ENCODE measurements around the gene PDCD2L.

The PDCD2L gene

DNA sequence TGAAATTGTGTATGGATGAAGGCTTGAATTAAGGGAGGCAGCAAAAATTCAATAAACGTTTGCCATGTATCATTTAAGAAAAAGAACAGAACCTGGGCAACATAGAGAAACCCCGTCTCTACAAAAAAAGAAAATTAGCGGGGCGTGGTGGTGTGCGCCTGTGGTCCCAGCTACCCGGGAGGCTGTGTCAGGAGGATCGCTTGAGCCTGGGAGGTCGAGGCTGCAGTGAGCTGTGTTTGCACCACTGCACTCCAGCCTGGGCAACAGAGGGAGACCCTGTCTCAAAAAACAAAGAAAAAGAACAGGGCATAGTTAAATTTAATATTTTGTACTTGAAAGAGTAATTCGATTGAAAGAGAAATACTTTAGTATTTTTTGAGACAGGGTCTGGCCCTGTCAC, 25.4 kb downstream of the PDCD2L start:
- TF ChIP-seq CTCF (IDR thresholded peaks at IDR 0.05; ENCODE audit: low read depth, low read length) (no peak), MAX (IDR thresholded peaks at IDR 0.05; ENCODE audit: low read depth, low read length) (no peak), POLR2A (IDR thresholded peaks at IDR 0.05; ENCODE audit: extremely low read depth, insufficient read length) (no peak)
- peak overlapping the region; percentile 95 for H3K4me3 ChIP-seq (ENCODE audit: low read depth, low read length)
- no peak for DNase-seq (ENCODE audit: low read depth)

DNA sequence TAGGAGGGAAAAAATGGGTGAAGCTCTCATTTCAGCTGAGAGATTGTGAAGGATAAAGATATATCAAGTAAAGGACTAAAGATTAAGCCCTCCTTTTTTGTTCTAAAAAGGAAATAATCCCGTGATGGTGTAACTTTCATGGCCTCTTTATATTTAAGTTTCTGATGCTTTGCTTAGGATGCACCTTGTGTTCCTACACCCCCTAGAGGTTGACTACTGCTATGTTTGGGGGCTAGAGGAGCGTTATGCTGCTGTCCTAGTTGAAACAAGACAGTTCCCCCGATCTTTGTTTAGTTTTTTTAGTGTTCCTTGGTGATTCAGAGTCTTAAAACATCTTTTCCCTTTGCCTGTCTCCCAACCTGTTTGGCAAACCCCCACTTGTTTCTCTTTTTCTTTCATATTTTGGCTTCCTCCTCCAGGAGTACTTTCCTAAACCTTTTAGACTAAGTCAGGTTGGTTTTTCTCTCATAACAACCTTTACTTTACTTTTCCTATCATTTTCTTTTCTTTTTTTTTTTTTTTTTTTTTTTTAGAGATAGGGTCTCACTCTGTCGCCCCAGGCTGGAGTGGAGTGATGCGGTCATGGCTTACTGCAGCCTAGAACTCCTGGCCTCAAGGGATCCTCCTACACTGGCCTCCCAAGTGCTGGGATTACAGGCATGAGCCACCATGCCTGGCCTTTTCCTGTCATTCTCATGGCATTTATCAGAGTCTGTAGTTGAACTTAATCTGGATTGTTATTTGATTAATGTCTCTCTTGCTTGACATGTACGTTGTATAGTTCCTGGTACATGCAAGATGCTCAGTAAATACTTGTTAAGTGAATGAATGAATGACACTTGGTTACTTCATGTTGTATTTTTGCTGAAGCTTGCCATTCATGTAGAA, 26.8 kb downstream of the PDCD2L start:
- peak; percentile 68 for DNase-seq (ENCODE audit: low read depth)
- H3K4me3 ChIP-seq (ENCODE audit: low read depth, low read length), result peak overlapping the region; percentile 95
- no peak for TF ChIP-seq MYC (IDR thresholded peaks at IDR 0.05; ENCODE audit: low read depth, low read length)
- TF ChIP-seq POLR2A (IDR thresholded peaks at IDR 0.05; ENCODE audit: extremely low read depth, insufficient read length), result no peak
- no peak for TF ChIP-seq MAX (IDR thresholded peaks at IDR 0.05; ENCODE audit: low read depth, low read length)
- TF ChIP-seq CTCF (IDR thresholded peaks at IDR 0.05; ENCODE audit: low read depth, low read length), result peak; percentile 72

DNA sequence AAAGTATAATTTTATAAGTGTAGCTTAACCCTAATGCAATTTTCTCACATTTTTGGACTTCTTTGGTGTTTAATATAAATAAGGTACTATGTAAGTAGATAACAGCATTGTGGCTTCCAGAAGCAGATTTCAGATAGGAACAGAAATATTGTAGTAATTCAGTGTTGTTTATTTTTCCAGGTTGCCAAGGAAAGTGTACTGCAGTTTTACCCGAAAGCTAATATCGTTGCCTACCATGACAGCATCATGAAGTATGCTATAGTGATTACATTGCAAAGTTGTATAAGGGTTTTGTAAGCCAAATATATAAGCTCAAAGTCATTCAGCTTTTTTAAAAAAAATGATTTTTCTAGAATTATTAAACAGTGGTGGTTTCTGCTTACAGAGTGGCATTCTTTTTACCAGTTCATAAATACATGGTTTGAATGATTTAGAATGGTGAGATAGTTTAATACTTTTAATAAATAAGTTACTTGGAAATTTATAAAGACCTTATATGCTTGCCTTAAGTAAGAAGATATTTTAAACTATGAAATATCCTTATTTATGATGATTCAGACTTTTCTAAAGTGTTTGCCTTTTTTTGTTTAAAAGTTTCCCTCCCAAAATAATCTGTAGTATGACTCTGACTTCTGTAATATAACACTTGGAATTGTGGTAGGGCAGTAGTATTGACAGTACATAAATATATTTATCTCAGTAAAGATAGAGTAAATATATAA, 27.6 kb downstream of the PDCD2L start:
- DNase-seq (ENCODE audit: low read depth), result no peak
- no peak for TF ChIP-seq MAX (IDR thresholded peaks at IDR 0.05; ENCODE audit: low read depth, low read length)
- TF ChIP-seq POLR2A (IDR thresholded peaks at IDR 0.05; ENCODE audit: extremely low read depth, insufficient read length), result no peak
- no peak for TF ChIP-seq CTCF (IDR thresholded peaks at IDR 0.05; ENCODE audit: low read depth, low read length)
- no peak for TF ChIP-seq MYC (IDR thresholded peaks at IDR 0.05; ENCODE audit: low read depth, low read length)
- H3K4me3 ChIP-seq (ENCODE audit: low read depth, low read length), result peak overlapping the region; percentile 95

DNA sequence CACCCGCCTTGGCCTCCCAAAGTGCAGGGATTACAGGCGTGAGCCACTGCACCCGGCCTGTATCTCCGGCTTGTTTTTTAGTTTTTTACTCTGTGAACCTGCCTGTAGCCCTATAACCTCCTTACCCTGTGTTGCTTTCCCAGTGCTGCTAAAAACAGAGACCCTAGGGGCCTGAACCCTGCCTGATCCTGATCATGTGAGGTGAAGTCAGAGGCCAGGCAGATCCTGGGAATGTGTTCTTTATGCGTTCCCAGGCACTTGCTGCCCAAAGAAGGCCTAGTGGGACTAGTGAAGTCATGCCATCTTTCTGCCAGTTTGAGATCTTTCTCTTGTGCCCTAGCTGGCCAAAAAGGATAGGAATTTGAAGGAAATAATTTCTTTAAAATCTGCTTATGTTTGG, 28.6 kb downstream of the PDCD2L start:
- no peak for TF ChIP-seq MAX (IDR thresholded peaks at IDR 0.05; ENCODE audit: low read depth, low read length)
- no peak for TF ChIP-seq MYC (IDR thresholded peaks at IDR 0.05; ENCODE audit: low read depth, low read length)
- TF ChIP-seq CTCF (IDR thresholded peaks at IDR 0.05; ENCODE audit: low read depth, low read length), result no peak
- no peak for TF ChIP-seq POLR2A (IDR thresholded peaks at IDR 0.05; ENCODE audit: extremely low read depth, insufficient read length)
- DNase-seq (ENCODE audit: low read depth), result no peak
- no peak overlapping the region for H3K4me3 ChIP-seq (ENCODE audit: low read depth, low read length)

DNA sequence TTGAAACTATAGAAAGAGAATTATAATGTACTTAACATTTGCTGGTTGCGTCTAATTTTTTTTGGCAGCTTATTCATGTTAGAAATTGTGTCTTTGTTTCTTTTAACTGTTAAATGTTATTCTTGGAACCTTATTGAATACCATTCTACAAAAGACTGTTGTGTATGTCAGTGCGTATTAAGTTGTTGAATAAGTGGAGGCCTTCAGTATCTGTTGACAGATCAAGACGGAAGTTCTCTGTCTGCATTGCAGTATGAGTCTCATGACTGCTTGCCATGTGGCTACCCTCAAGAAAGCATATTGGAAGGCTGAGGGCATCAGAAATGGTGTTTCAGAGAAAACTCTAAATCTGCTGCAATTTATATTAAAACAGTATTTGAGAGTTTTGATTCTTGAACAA, 32.5 kb downstream of the PDCD2L start:
- H3K4me3 ChIP-seq (ENCODE audit: low read depth, low read length), result no peak overlapping the region
- TF ChIP-seq MAX (IDR thresholded peaks at IDR 0.05; ENCODE audit: low read depth, low read length) (no peak), MYC (IDR thresholded peaks at IDR 0.05; ENCODE audit: low read depth, low read length) (no peak), CTCF (IDR thresholded peaks at IDR 0.05; ENCODE audit: low read depth, low read length) (no peak), POLR2A (IDR thresholded peaks at IDR 0.05; ENCODE audit: extremely low read depth, insufficient read length) (no peak)
- DNase-seq (ENCODE audit: low read depth), result no peak

Data from NB4 (cell line).